Lung (tissue), 12 donors: Measurements from ENCODE around the gene NRG3. TPM values are rescaled to one million over a fixed set of nuclear protein-coding genes. Genes with fewer than 3 reads are reported as not detected.

Experiments used
- ATAC-seq: fragments of 200-7000 bp; cut with Tn5 transposase; one replicate; pipeline ENCODE4 v1.9.1; 2020; ENCODE audit warnings: moderate number of reproducible peaks; ENCODE audit not compliant: insufficient read depth, low FRiP score
- DNase-seq, 3 donors: peaks; one replicate each; pipeline ENCODE4 v3.0.0-alpha.2; 2013 to 2017
- H3K27ac ChIP-seq, 2 donors: one replicate each; pipeline ENCODE4 v1.5.1; 2013; ENCODE audit warnings: mild to moderate bottlenecking in 2 of 2, moderate library complexity in 2 of 2, control low read depth in 1 of 2, inconsistent platforms in 1 of 2, low read depth in 1 of 2, low read length in 1 of 2
- H3K27me3 ChIP-seq, 3 donors: one replicate each; pipeline ENCODE4 v1.5.1; 2013; ENCODE audit warnings: low read length in 2 of 3; ENCODE audit not compliant: control insufficient read depth in 3 of 3, insufficient read depth in 3 of 3
- H3K36me3 ChIP-seq, 4 donors: one replicate each; pipeline ENCODE4 v1.5.1; 2013; ENCODE audit warnings: low read length in 4 of 4, mild to moderate bottlenecking in 1 of 4, moderate library complexity in 1 of 4; ENCODE audit not compliant: control insufficient read depth in 4 of 4, insufficient read depth in 4 of 4
- H3K4me1 ChIP-seq, 5 donors: one replicate each; pipeline ENCODE4 v1.5.1; 2013; ENCODE audit warnings: low read length in 5 of 5, mild to moderate bottlenecking in 2 of 5, moderate library complexity in 1 of 5; ENCODE audit not compliant: control insufficient read depth in 5 of 5, insufficient read depth in 5 of 5
- H3K4me3 ChIP-seq: one replicate; pipeline ENCODE4 v1.5.1; 2013; ENCODE audit warnings: mild to moderate bottlenecking, control low read depth, moderate library complexity
- H3K9ac ChIP-seq, 2 donors: one replicate each; pipeline ENCODE4 v1.5.1; 2013; ENCODE audit warnings: low read length in 2 of 2, control low read depth in 1 of 2; ENCODE audit not compliant: insufficient read depth in 1 of 2
- H3K9me3 ChIP-seq, 4 donors: one replicate each; pipeline ENCODE4 v1.5.1; 2013; ENCODE audit warnings: low read length in 3 of 4, mild to moderate bottlenecking in 1 of 4, moderate library complexity in 1 of 4; ENCODE audit not compliant: control insufficient read depth in 4 of 4, insufficient read depth in 3 of 4
- WGBS, 2 donors: extraction: QIAGEN DNeasy Blood & Tissue Kit; methylation state at CpG; one replicate each; pipeline ENCODE4 v1.1.7; 2013; 5-methylcytosine and 5-hydroxymethylcytosine counted together
- polyA plus RNA-seq, 2 donors: library from polyadenylated mRNA; stranded (reverse); fragments of 200-250 nt; gene quantifications; one replicate each; pipeline ENCODE4 v1.2.1, GENCODE V29; 2013
- total RNA-seq, 2 donors: library from RNA; depleted of rRNA in 1 of 2; stranded (reverse); fragments of >200 nt in 1 of 2; gene quantifications; one replicate each; pipeline ENCODE4 v1.2.1, GENCODE V29; 2014 to 2021
- TF ChIP-seq, protein P1 (sequence below): IDR thresholded peaks from 2 replicates; pipeline ENCODE4 v1.5.1; 2012; ENCODE audit warnings: mild to moderate bottlenecking; ENCODE audit errors: control extremely low read depth, extremely low read depth
- donor health status: control.
- donor health status: control.
- donor health status: Bipolar disorder and iron deficiency.
- donor health status: healthy.
- donor health status: DM: yes; HTN: yes; CAD: no.

NRG3 gene
- total and polyA plus RNA-seq, 4 donors = 0.49 to 2.0 (median 0.84) TPM

DNA sequence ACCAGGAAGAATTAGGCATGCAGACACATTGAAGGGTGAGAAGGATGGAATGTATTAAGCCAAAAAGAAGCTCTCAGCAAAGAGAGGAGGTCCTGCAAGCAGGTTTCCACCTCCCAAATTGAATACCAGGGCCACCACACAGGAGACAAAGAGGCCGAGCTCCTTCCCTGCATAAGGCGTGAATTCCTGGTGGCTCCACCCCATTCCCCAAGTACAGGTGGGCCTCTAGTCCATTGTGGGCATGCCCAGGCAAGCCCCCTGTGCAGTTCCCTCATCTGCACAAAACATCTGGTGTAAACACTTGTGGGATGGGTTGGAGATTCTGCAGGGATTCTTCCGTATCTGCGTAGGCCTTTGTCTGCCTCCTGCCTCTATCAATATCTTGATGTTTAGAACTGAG, 817.5 kb downstream of the NRG3 start:
- no peak overlapping the region for H3K4me3 ChIP-seq
- DNase-seq = no peak
- H3K4me1 ChIP-seq = no peaks in the 10 kb centered on the region
- TF ChIP-seq, protein P1, sequence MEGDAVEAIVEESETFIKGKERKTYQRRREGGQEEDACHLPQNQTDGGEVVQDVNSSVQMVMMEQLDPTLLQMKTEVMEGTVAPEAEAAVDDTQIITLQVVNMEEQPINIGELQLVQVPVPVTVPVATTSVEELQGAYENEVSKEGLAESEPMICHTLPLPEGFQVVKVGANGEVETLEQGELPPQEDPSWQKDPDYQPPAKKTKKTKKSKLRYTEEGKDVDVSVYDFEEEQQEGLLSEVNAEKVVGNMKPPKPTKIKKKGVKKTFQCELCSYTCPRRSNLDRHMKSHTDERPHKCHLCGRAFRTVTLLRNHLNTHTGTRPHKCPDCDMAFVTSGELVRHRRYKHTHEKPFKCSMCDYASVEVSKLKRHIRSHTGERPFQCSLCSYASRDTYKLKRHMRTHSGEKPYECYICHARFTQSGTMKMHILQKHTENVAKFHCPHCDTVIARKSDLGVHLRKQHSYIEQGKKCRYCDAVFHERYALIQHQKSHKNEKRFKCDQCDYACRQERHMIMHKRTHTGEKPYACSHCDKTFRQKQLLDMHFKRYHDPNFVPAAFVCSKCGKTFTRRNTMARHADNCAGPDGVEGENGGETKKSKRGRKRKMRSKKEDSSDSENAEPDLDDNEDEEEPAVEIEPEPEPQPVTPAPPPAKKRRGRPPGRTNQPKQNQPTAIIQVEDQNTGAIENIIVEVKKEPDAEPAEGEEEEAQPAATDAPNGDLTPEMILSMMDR = no peak
- H3K27me3 ChIP-seq = no peaks in the 10 kb centered on the region
- 94 to 99% methylated on average over 4 of the region's 4 CpGs for WGBS, 2 donors
- H3K9me3 ChIP-seq = peaks cover 0 to 8% (median 2%) of the 10 kb centered on the region in 4 donors
- H3K36me3 ChIP-seq = no peaks in the 10 kb centered on the region
- H3K27ac ChIP-seq = no peak overlapping the region
- ATAC-seq = no peak
- no peak overlapping the region for H3K9ac ChIP-seq

DNA sequence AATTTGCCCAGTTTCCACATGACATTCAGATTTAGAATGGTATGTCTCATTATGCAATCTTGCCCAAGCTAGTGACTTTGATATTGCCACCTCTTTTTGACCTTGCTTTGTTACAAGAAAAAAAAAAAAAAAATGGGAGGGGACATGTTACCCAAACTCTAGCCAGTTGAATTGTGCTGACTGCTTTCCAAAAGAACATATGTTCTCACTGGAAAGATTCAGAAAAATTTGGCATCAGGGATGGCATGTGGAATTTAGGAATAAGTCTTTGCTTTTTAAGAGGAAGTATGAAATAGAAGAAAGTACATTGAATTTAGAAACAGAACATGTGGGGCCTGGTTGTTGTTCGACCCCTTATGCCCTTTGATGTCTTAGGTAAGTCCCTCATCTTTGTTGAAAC, 846.8 kb downstream of the NRG3 start:
- Histone ChIP-seq H3K9ac (no peak overlapping the region), H3K27ac (no peak overlapping the region), H3K36me3 (no peaks in the 10 kb centered on the region), H3K4me1 (no peaks in the 10 kb centered on the region), H3K4me3 (no peak overlapping the region), H3K9me3 (no peaks in the 10 kb centered on the region), H3K27me3 (no peaks in the 10 kb centered on the region)
- WGBS, 2 donors = 74 to 82% methylated on average over 1 of the region's 1 CpG
- TF ChIP-seq, protein P1 = no peak
- no peak for ATAC-seq
- no peak for DNase-seq

DNA sequence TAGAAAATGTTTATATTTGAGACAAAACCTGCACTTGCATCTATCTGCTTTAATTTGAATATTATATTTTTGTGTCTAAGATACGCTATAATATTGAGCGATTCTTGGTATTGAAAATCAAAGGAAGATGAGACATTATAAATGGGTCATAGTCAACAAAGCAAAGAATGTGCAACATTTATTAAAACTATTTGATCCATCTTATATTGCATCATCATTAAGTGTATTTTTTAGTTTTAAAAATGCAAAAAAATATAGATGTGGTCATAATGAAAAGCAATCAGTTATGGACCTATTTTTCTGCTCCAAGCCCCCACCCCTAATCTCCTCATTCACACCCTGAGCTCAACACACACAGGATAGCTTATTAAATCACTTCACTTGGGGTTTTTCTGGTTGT, 847.3 kb downstream of the NRG3 start:
- no peak overlapping the region for H3K27ac ChIP-seq
- 97 to 100% methylated on average over 2 of the region's 2 CpGs for WGBS, 2 donors
- no peak for DNase-seq
- H3K9me3 ChIP-seq = no peaks in the 10 kb centered on the region
- H3K27me3 ChIP-seq = no peaks in the 10 kb centered on the region
- H3K4me1 ChIP-seq = no peaks in the 10 kb centered on the region
- TF ChIP-seq, protein P1 = no peak
- no peak for ATAC-seq
- H3K36me3 ChIP-seq = no peaks in the 10 kb centered on the region
- no peak overlapping the region for H3K4me3 ChIP-seq
- H3K9ac ChIP-seq = no peak overlapping the region

DNA sequence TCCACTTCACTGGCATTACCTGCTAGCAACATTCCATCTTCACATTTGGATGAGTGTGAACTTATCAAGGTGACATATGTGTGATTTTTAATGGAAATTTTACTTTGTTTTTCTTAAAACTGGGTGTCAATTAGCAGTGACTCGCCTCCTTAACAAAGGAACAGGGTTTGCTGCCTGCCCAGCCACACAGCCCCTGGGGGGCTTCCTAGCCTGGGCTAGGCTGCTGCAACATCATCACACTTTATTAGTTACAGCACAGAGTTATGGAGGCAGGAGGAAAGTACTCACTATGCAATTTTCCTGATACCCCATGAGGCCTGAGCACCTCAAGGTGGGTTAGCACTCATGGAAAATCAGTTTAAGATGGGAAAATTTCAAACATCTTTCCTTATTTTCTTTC, 861.3 kb downstream of the NRG3 start:
- no peak for DNase-seq
- TF ChIP-seq, protein P1 = no peak
- Histone ChIP-seq H3K36me3 (no peaks in the 10 kb centered on the region), H3K9me3 (no peaks in the 10 kb centered on the region), H3K9ac (no peak overlapping the region), H3K4me1 (no peaks in the 10 kb centered on the region), H3K4me3 (no peak overlapping the region), H3K27ac (no peak overlapping the region), H3K27me3 (no peaks in the 10 kb centered on the region)
- no peak for ATAC-seq
- WGBS, 2 donors = 4 to 79% methylated on average over 1 of the region's 1 CpG
